ENCODE results near the gene OSM.

OSM gene

DNA sequence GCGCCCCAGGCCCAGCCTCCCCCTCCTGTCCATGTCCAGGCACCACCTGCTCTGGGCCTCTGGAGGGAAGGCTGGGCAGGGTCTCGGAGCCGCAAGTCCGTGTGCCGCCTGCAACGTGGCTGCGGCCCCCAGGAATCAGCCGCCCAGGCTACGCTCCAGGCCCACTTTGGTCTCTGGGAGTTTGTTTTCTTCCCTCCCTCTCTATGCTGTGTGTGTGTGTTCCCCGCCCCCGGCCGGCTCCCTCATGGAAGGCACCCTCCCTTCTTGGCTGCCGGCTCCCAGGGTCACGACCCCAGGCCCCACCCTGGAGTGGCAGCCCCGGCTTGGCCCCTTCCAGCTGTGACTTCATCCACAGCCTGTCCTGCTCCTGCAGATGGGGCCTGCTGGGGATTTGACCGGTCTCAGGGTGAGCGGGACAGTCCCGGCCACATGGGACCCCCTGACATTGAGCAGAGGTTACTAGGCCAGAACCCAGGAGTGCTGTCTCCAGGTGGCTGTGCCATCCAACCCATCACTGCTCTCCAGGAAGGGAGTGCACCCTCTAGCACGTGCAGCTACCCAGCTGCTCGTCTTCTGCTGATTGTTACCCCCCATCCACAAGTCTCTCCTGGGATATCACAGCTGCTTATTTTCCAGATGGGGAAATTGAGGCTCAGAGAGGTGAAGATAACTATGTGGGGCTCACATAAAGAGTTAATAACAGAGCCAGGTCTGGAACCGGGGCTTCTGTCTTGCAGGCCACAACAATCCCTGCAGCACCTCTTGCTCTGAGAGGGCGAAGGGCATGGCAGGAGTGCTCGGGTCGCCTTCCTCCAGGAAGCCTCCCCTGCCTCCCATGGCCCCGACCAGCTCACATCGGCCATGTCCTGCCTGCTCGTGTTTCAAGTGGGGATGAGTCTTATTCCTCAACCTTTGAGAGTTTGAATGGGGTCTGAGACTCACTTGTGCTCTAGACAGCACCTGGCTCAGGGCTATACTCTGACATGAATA is 17.3 kb downstream of the OSM start:
- TF ChIP-seq, protein P1, sequence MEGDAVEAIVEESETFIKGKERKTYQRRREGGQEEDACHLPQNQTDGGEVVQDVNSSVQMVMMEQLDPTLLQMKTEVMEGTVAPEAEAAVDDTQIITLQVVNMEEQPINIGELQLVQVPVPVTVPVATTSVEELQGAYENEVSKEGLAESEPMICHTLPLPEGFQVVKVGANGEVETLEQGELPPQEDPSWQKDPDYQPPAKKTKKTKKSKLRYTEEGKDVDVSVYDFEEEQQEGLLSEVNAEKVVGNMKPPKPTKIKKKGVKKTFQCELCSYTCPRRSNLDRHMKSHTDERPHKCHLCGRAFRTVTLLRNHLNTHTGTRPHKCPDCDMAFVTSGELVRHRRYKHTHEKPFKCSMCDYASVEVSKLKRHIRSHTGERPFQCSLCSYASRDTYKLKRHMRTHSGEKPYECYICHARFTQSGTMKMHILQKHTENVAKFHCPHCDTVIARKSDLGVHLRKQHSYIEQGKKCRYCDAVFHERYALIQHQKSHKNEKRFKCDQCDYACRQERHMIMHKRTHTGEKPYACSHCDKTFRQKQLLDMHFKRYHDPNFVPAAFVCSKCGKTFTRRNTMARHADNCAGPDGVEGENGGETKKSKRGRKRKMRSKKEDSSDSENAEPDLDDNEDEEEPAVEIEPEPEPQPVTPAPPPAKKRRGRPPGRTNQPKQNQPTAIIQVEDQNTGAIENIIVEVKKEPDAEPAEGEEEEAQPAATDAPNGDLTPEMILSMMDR (conservative IDR thresholded peaks at IDR 0.05), result no peak
- no peak overlapping the region for H3K27ac ChIP-seq

DNA sequence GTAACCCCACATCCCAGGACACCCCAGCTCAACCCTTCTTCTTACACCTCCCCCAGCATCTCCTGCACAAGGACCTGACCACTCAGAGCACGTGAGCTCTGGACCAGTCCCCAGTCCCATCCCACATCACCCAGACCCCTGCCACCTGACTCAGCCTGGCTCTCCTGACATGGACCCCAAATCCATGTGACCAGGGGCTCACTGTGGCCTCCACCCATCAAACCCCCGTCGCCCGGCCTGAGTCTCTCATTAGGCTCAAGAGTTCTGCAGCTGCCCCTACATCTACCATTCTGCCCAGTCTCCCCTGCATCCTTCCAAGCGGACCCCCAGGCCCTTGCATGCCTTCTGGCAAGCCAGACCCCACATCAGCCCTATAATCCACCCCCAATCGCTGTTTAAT is 18.2 kb downstream of the OSM start:
- H3K27ac ChIP-seq, result no peak overlapping the region
- TF ChIP-seq, protein P1 (conservative IDR thresholded peaks at IDR 0.05), result no peak

DNA sequence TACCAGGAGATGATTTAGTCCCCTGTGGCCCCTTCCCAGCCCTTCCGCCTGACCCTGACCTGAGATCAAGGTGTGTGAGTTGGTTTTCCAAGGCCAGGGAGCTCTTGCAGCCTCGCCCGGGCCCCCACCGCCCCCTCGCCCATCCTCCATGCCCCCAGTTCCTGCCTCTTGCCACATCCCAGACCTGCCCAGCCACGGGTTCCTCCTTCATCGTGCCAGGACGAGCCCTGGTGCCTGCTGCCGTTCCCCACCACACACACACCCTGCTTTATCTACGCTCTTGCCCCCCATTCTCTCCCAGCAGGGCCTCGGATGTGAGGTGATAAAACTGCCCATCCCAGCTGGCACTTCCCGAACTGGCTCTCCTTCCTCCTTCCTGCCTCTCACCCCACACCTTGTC is 18.7 kb downstream of the OSM start:
- no peak overlapping the region for H3K27ac ChIP-seq
- TF ChIP-seq, protein P1 (conservative IDR thresholded peaks at IDR 0.05), result no peak

DNA sequence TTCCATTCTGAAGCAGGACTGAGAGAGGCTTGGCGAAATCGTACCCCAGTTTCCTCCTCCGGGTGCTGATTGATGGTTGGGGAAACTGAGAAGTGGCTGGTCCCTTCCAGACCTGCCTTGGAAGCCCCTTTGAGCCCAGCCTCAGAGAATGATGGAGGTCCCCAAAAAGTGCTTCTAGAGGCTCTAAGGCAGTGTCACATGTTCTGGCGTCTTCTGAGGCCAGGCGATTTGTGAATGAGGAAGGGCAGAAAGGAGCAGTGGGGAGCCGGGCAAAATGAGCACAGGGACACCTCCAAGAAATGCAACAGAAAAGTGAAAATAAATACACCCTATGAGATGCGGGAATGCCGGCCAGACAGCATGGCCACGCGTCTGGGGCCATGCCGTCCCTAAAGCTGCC is 19.1 kb downstream of the OSM start:
- no peak overlapping the region for H3K27ac ChIP-seq
- TF ChIP-seq, protein P1 (conservative IDR thresholded peaks at IDR 0.05), result no peak

DNA sequence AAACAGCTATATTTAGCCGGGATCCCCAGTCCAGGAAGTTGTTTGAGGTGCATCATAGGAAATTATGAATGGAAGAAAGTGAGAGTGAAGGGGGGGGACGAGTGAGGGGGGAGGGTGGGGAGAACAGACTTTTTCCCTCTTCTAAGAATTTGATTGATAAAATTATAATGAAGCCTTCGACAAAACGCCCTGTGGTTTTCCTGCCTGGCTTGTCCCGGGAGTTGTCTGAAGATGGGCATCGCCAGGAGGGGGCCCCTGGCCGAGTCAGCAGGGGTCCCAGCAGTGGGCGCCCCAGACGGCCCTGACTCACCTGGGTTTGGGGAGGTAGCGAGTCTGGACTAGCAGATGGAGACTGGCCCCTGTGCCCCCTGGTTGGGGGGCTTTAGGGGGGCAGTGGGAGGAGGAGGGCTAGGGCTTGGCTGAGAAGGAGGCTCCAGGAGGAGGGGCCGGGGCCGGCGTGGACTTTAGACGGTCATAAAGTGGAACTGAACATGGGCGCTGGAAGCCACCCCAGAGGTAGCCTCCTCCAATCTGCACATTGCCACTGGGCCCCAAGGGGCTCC is 19.8 kb downstream of the OSM start:
- TF ChIP-seq, protein P1 (conservative IDR thresholded peaks at IDR 0.05), result no peak
- peak overlapping the region; percentile 50; the same call in 1 of the 2 replicates for H3K27ac ChIP-seq

DNA sequence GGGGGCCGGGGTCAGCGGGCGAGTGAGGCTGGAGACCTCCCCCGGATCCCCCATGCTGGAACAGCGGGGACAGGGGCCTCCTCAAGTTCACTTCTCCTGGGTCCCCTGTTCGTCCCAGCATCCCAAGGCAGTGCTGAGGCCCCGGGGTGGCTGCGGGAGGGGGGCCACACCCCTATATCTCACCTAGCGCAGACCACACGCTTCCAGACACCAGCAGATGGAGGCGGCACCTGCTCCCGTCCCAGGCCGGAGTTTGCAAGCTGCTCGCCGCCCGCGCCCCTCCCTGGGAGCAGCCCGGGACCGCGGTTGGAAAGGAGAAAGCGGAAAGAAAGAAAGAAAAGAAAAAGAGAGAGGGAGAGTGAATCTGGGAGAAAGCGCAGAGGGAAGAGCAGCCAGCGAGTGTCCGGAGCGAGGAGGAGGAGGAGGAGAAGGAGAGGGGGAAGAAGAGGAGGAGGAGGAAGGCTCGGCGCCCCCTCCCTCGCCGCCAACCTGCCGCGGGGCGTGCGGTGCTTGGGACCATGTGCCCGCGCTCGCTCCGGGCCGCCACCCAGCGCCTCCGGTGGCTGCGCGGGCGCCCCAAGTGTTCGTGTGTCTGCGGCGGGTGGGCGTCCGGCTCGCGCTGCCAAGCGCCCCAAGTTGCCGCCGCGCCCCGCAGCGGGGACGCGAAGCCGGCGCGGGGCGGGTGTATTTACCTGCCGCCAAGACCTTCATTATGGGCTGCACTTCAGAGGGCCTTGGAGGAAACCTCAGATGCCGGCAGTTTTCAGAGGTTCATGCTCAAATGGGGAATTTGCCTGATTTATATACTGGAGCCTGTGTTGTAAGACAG is 20.5 kb downstream of the OSM start, which contains the start of gene LIF:
TSS of gene LIF (minus strand) at position 775 of the 829 bp plus-strand sequence. CDS start at position 711, 64 bp downstream.
- TF ChIP-seq, protein P1 (conservative IDR thresholded peaks at IDR 0.05), result peak; percentile 37

More for the DNA sequence above, 20.5 kb downstream of the OSM start, which contains the start of gene LIF:
- H3K27ac ChIP-seq, result peak within 1 kb of the TSS; percentile 50; the same call in 1 of the 2 replicates

All from VCaP (cell line).